Endothelial cell of umbilical vein (primary cell): ENCODE data around the gene APOBEC3A. TPM values are rescaled to one million over a fixed set of nuclear protein-coding genes. Genes with fewer than 3 reads are reported as not detected.

Experiments used
- BruUV-seq: library from RNA; stranded (reverse); fragments of 400-500 nt; replicated peaks from 2 replicates; lab custom pipeline; 2021; lab: Mats Ljungman, UMichigan
- CTCF ChIA-PET: fragments of 300-600, 350-600 bp; sonication (Branson Sonifier 250); formaldehyde crosslinking; loops from one replicate; lab custom pipeline; 2021; ENCODE audit warnings: antibody characterized with exemption, inconsistent platforms; lab: Charles Lee
- POLR2A ChIA-PET: fragments of 300-600, 350-600 bp; sonication (Branson Sonifier 250); formaldehyde crosslinking; loops from one replicate; lab custom pipeline; 2021; ENCODE audit warnings: antibody characterized with exemption, inconsistent platforms; lab: Charles Lee
- DNase-seq: peaks from one replicate; pipeline ENCODE4 v3.0.0-alpha.2; 2011; ENCODE audit warnings: low read depth, low spot score
- FAIRE-seq: peaks from 2 replicates; lab custom pipeline; 2011; peaks lifted over from hg19 to GRCh38; lab: Jason Lieb, UNC
- H2AFZ ChIP-seq: 2 replicates; pipeline ENCODE4 v1.6.0; 2012; ENCODE audit warnings: low read depth, low read length, control low read depth, inconsistent platforms
- H3K27ac ChIP-seq: 2 replicates; pipeline ENCODE4 v1.5.1; 2011; ENCODE audit warnings: low read depth, mild to moderate bottlenecking, control low read depth, low read length, moderate library complexity; ENCODE audit not compliant: insufficient read depth
- H3K27me3 ChIP-seq, 2 experiments: 2 replicates each; pipeline versions ENCODE4 v1.6.0 to v1.6.1; 2011; ENCODE audit warnings: low read length in 2 of 2, mixed read lengths in 1 of 2; ENCODE audit not compliant: control insufficient read depth in 2 of 2, insufficient read depth in 2 of 2
- H3K36me3 ChIP-seq, 2 experiments: 2 replicates in 1 of 2; 3 replicates in 1 of 2; pipeline ENCODE4 v1.5.1; 2011; ENCODE audit warnings: low read length in 2 of 2, mild to moderate bottlenecking in 1 of 2, moderate library complexity in 1 of 2; ENCODE audit not compliant: control insufficient read depth in 2 of 2, insufficient read depth in 2 of 2; ENCODE audit errors: extremely low read depth in 1 of 2
- H3K4me1 ChIP-seq: 3 replicates; pipeline ENCODE4 v1.5.1; 2011; ENCODE audit warnings: mild to moderate bottlenecking, low read length; ENCODE audit not compliant: control insufficient read depth, insufficient read depth; ENCODE audit errors: extremely low read depth
- H3K4me2 ChIP-seq: 2 replicates; pipeline ENCODE4 v1.6.1; 2011; ENCODE audit warnings: low read length, control low read depth, mixed read lengths; ENCODE audit not compliant: insufficient read depth
- H3K4me3 ChIP-seq, 3 experiments: fragments of 200-600 bp in 1 of 3; sonication (generic), shearing (Covaris generic) in 1 of 3; replicated peaks in 1 of 3; 2 replicates each; pipeline ENCODE4 v1.5.1; 2011 to 2016; ENCODE audit warnings: control low read depth in 3 of 3, low read length in 3 of 3, mild to moderate bottlenecking in 2 of 3, inconsistent platforms in 1 of 3, low read depth in 1 of 3, moderate library complexity in 1 of 3; ENCODE audit not compliant: insufficient read depth in 1 of 3
- H3K79me2 ChIP-seq: 2 replicates; pipeline ENCODE4 v1.6.0; 2012; ENCODE audit warnings: low read length, inconsistent platforms; ENCODE audit not compliant: control insufficient read depth, insufficient read depth
- H3K9ac ChIP-seq: replicated peaks from 2 replicates; pipeline ENCODE3; 2011; ENCODE audit warnings: low read length, control low read depth; ENCODE audit not compliant: insufficient read depth; ENCODE audit errors: extremely low read depth
- H3K9me1 ChIP-seq: replicated peaks from 3 replicates; pipeline ENCODE4 v1.6.0; 2011; ENCODE audit warnings: mild to moderate bottlenecking, low read length; ENCODE audit not compliant: control insufficient read depth, insufficient read depth; ENCODE audit errors: extremely low read depth
- H3K9me3 ChIP-seq: replicated peaks from 2 replicates; pipeline ENCODE4 v1.5.1; 2012; ENCODE audit warnings: low read length, inconsistent platforms; ENCODE audit not compliant: control insufficient read depth, insufficient read depth
- H4K20me1 ChIP-seq: replicated peaks from 2 replicates; pipeline ENCODE3; 2011; ENCODE audit warnings: mild to moderate bottlenecking, low read length; ENCODE audit not compliant: control insufficient read depth, insufficient read depth; ENCODE audit errors: extremely low read depth
- EZH2 ChIP-seq: IDR thresholded peaks from 2 replicates; pipeline ENCODE4 v1.6.1; 2012; ENCODE audit warnings: borderline replicate concordance, low read depth, mild to moderate bottlenecking, moderate library complexity, low read length, inconsistent platforms; ENCODE audit not compliant: severe bottlenecking
- FOS ChIP-seq: IDR thresholded peaks from 2 replicates; pipeline ENCODE4 v1.6.1; 2011; ENCODE audit warnings: mild to moderate bottlenecking, low read length, moderate library complexity, borderline replicate concordance; ENCODE audit not compliant: insufficient read depth
- GATA2 ChIP-seq: IDR thresholded peaks from 2 replicates; pipeline ENCODE4 v1.7.0; 2011; ENCODE audit warnings: low read depth, mild to moderate bottlenecking, moderate library complexity, mixed read lengths, low read length; ENCODE audit not compliant: insufficient read length, insufficient read depth
- JUN ChIP-seq: IDR thresholded peaks from 2 replicates; pipeline ENCODE4 v1.6.1; 2011; ENCODE audit warnings: borderline replicate concordance, low read depth; ENCODE audit not compliant: insufficient read length, insufficient read depth
- MYC ChIP-seq: IDR thresholded peaks from one replicate; pipeline ENCODE4 v1.6.1; 2011; ENCODE audit warnings: mild to moderate bottlenecking, low read depth, low read length
- POLR2A ChIP-seq: IDR thresholded peaks from 2 replicates; pipeline ENCODE4 v1.6.1; 2012; ENCODE audit warnings: low read depth, mild to moderate bottlenecking, control low read depth, low read length
- POLR2AphosphoS5 ChIP-seq: IDR thresholded peaks from 2 replicates; pipeline ENCODE4 v1.6.1; 2012; ENCODE audit warnings: low read depth, mild to moderate bottlenecking, control low read depth, low read length, moderate library complexity; ENCODE audit not compliant: insufficient read depth
- dilution Hi-C: fragments of 300-500 bp; cut with MboI; formaldehyde crosslinking; loops from one replicate; pipeline ENCODE4 v1.15.0; 2019; ENCODE audit warnings: low sequenced_read_pairs; ENCODE audit not compliant: extremely low pct_ligation_motif_present
- intact Hi-C: fragments of 100-400 bp; cut with micrococcal nuclease; formaldehyde crosslinking; loops from one replicate; pipeline ENCODE4 v1.10.0; 2022
- polyA plus RNA-seq, 4 experiments: library from polyadenylated mRNA; depleted of rRNA in 3 of 4; stranded (reverse) in 3 of 4; unstranded in 1 of 4; fragments of >200 nt; gene quantifications; 2 replicates each; pipeline versions ENCODE4 v1.2.1 to v1.2.3, GENCODE V29; 2011 to 2012; ENCODE audit warnings: missing spikeins in 1 of 4
- total RNA-seq: library from RNA; stranded (reverse); gene quantifications from 2 replicates; pipeline ENCODE4 v1.2.3, GENCODE V29; 2021
- TF ChIP-seq, protein P1 (sequence below): IDR thresholded peaks from 2 replicates; pipeline ENCODE4 v1.6.1; 2011; ENCODE audit not compliant: insufficient read depth, insufficient read length
- TF ChIP-seq, protein P2 (sequence below), 2 donors: IDR thresholded peaks; 1 replicate in 1 of 2; 2 replicates in 1 of 2; pipeline ENCODE4 v1.5.1; 2011; ENCODE audit warnings: low read length in 2 of 2, mild to moderate bottlenecking in 2 of 2, moderate library complexity in 2 of 2, control low read depth in 1 of 2, inconsistent platforms in 1 of 2, low read depth in 1 of 2; ENCODE audit not compliant: insufficient read depth in 1 of 2; ENCODE audit errors: extremely low read depth in 1 of 2

APOBEC3A gene
- total and polyA plus RNA-seq, 2 donors (not counting 3 experiments of a cell fraction or from before 2014, with no cell fraction given): not detected

DNA sequence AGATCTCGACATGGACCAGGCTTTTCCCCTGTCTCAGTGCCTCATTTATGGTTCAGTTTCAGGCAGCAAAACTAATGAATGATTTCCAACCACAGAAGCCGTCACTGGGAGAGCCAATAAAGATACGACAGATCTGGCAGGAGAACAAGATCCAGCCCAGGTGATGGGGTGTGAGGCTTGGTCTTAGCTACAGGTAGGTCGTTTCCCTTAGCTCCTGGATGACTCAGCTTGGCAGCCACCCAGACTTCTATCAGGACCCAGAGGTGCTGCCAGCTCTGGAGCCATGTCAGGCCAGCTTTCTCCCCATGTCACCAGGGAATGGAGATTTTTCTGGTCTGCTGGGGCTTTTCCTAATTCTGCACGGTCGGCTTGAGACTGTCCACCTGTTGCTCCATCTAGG lies 36.3 kb upstream of the APOBEC3A start:
- ChIA-PET POLR2A (interaction anchor here (0.6 kb wide), 1 partner anchor 499 kb away, joined by 4 read pairs; no protein-coding TSS in a partner anchor), CTCF (no interaction called here)
- DNase-seq: no peak
- Histone ChIP-seq H4K20me1 (no peaks in the 10 kb centered on the region), H3K27ac (no peak overlapping the region), H3K4me2 (no peak overlapping the region), H3K9me1 (no peaks in the 10 kb centered on the region), H3K36me3 (no peaks in the 10 kb centered on the region), H3K79me2 (no peaks in the 10 kb centered on the region), H3K27me3 (peaks cover 5 to 14% of the 10 kb centered on the region in 2 experiments), H3K9ac (no peak overlapping the region), H3K4me3 (no peak overlapping the region), H3K9me3 (no peaks in the 10 kb centered on the region), H2AFZ (no peak overlapping the region), H3K4me1 (peaks cover 18% of the 10 kb centered on the region)
- dilution Hi-C loops: no loop called here
- no peak for FAIRE-seq
- intact Hi-C loops: loop anchor here (10.0 kb wide), 1 partner anchor 64 kb away; the partner anchor contains the start of gene APOBEC3B
- BruUV-seq: no TSS peak
- no peak for TF ChIP-seq GATA2
- no peak for TF ChIP-seq JUN
- no peak for TF ChIP-seq POLR2A
- TF ChIP-seq, protein P1, sequence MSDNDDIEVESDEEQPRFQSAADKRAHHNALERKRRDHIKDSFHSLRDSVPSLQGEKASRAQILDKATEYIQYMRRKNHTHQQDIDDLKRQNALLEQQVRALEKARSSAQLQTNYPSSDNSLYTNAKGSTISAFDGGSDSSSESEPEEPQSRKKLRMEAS: no peak
- TF ChIP-seq, protein P2, sequence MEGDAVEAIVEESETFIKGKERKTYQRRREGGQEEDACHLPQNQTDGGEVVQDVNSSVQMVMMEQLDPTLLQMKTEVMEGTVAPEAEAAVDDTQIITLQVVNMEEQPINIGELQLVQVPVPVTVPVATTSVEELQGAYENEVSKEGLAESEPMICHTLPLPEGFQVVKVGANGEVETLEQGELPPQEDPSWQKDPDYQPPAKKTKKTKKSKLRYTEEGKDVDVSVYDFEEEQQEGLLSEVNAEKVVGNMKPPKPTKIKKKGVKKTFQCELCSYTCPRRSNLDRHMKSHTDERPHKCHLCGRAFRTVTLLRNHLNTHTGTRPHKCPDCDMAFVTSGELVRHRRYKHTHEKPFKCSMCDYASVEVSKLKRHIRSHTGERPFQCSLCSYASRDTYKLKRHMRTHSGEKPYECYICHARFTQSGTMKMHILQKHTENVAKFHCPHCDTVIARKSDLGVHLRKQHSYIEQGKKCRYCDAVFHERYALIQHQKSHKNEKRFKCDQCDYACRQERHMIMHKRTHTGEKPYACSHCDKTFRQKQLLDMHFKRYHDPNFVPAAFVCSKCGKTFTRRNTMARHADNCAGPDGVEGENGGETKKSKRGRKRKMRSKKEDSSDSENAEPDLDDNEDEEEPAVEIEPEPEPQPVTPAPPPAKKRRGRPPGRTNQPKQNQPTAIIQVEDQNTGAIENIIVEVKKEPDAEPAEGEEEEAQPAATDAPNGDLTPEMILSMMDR (IDR thresholded peaks at IDR 0.05; ENCODE audit: extremely low read depth in 1 of 2, insufficient read depth in 1 of 2, low read depth in 1 of 2, low read length in 2 of 2): no peak
- TF ChIP-seq MYC: no peak
- TF ChIP-seq POLR2AphosphoS5: no peak
- no peak for TF ChIP-seq FOS
- TF ChIP-seq EZH2: no peak
